ENCODE data around the gene CA10.

CA10 gene

DNA sequence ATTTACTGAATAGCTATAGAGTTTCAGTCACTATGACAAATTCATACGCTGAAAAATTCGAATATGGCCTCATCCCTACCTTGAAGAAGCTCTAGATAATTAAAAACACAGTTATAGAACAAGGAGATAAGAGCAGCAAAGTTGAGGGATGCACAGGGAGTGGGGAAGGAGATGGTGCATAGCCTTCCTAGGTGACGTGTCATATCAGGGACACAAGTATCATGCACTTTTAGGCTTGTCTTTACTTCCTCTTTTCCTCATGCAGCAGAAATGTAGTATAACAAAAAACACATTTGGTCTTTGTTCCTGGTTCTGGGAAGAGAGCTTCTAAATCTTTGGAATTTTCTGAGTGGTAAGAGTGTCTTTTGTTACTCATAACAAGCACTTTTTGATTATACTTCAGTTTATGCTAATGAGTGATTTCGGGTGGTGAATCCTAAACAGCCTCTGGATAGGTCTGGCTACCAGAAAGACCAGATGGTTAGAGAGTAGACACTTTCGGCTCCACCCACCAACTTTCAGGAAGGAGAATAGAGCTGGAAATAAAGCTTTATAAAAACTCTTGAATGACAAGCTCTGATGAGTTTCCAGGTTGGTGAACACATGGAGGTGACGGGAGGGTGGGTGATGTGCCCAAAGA, 556.8 kb downstream of the CA10 start:
- no peak for DNase-seq (ENCODE audit: low read depth, low spot score)
- no peak for TF ChIP-seq CTCF (IDR thresholded peaks at IDR 0.05; ENCODE audit: low read depth, low read length)
- H3K4me3 ChIP-seq (ENCODE audit: low read depth, low read length) = no peak overlapping the region
- in situ Hi-C loops (cut with HindIII; ENCODE audit: low sequenced_read_pairs) = no loop called here

- H3K4me3 ChIP-seq (ENCODE audit: low read depth, low read length) = no peak overlapping the region
- no peak for DNase-seq (ENCODE audit: low read depth, low spot score)
- TF ChIP-seq CTCF (IDR thresholded peaks at IDR 0.05; ENCODE audit: low read depth, low read length) = no peak
- in situ Hi-C loops (cut with HindIII; ENCODE audit: low sequenced_read_pairs) = no loop called here
These were observed 559.7 kb downstream of the CA10 start for GRCh38 chr17:51598824-51599223.

DNA sequence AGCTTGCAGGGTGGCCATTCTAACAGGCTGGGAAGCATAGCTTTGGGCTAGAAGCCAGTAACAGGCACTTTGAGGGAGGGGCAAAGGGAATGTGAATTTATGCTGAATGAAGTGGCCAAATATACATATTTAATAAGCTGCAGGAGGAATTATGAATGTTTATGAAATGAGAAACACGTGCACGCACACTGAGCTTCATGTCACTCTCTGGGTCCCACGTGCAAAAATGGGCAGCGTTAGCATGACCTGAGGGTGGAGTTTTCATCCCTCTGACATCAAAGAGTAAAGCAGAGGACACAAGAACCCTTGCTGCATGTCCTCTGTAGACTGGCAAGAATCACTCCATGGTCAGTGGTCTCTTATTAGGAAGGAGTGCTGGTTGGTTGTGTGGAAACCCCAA, 561.2 kb downstream of the CA10 start:
- TF ChIP-seq CTCF (IDR thresholded peaks at IDR 0.05; ENCODE audit: low read depth, low read length) = no peak
- in situ Hi-C loops (cut with HindIII; ENCODE audit: low sequenced_read_pairs) = no loop called here
- DNase-seq (ENCODE audit: low read depth, low spot score) = no peak
- no peak overlapping the region for H3K4me3 ChIP-seq (ENCODE audit: low read depth, low read length)

DNA sequence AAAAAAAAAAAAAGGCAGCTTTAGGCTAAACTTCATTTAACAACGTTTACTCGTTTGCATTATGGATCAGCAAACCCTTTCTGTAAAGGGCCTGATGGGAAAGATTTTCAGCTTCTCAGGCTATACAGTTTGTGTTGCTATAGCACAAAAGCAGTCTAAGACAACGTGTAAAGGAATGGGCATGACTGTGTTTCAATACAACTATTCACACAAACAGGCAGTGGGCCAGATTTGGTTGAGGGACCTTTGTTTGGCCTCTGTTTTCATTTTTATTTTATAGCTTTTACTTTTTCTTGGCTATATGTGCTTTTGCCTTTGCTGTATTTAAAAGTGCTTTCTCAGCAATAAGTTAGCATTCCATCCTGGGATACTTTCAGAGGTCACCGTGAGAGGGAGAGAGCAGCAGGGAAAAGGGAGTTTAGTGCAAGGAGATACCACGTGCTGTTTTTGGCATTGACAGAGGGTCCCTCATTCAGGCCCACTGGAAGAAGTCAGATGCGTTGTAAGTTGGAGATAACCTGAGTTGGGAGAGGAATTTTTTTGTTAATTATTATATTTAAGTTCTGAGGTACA, 562.6 kb downstream of the CA10 start:
- DNase-seq (ENCODE audit: low read depth, low spot score) = no peak
- no peak for TF ChIP-seq CTCF (IDR thresholded peaks at IDR 0.05; ENCODE audit: low read depth, low read length)
- in situ Hi-C loops (cut with HindIII; ENCODE audit: low sequenced_read_pairs) = no loop called here

DNA sequence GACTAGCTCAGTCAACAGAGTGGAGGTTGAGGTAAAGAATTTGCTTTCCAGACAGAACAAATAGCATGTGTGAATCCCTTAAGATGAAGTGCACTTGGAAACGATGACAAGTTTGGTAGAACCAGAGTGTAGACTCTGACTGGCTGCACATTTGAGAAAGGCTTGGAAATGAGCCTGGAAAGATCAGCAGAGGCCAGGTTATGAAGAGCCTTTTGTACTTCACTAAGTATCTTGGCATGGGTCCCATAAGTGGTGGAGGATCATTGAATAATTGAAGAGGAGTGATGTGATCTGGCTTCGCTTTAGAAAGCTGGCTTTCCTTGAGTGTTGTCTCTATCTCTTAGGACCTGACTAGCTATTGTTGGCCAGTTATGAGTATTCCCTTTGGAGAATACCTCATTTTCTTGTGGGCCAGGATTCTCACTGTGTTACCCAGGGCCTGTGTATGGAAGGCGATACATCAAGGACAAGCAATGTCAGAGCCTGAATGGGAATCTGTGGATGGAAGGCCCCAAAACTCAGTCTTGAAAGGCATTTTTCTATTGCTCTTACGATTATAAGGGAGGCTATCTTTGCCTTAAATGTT, 568.4 kb downstream of the CA10 start:
- TF ChIP-seq CTCF (IDR thresholded peaks at IDR 0.05; ENCODE audit: low read depth, low read length) = no peak
- in situ Hi-C loops (cut with HindIII; ENCODE audit: low sequenced_read_pairs) = no loop called here
- no peak for DNase-seq (ENCODE audit: low read depth, low spot score)
- H3K4me3 ChIP-seq (ENCODE audit: low read depth, low read length) = no peak overlapping the region

More for the DNA sequence above, 562.6 kb downstream of the CA10 start:
- H3K4me3 ChIP-seq (ENCODE audit: low read depth, low read length) = no peak overlapping the region

DNA sequence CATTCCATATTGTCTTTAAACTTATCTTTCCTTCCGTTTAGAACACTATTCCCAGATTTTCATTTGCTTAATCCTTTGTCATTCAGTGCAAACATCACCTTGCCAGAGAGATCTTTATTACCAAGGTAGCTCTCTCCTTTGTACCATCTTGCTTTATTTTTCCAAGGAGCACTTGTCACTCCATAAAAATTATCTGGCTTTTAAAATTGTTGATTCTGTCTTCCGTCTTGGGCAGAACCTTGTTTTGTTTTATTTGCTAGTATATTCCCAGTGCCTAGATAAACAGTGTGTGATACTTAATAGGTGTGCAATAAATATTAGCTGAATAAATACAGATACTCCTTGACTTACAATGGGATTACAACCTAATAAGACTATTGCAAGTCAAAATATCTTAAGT, 570.5 kb downstream of the CA10 start:
- DNase-seq (ENCODE audit: low read depth, low spot score) = no peak
- in situ Hi-C loops (cut with HindIII; ENCODE audit: low sequenced_read_pairs) = no loop called here
- no peak for TF ChIP-seq CTCF (IDR thresholded peaks at IDR 0.05; ENCODE audit: low read depth, low read length)
- H3K4me3 ChIP-seq (ENCODE audit: low read depth, low read length) = no peak overlapping the region
